ENCODE data around the gene FNDC5.

The FNDC5 gene

GRCh38 chr1:32883338-32884031 lies 12.8 kb upstream of the FNDC5 start:
- DNase-seq: no peak

DNA sequence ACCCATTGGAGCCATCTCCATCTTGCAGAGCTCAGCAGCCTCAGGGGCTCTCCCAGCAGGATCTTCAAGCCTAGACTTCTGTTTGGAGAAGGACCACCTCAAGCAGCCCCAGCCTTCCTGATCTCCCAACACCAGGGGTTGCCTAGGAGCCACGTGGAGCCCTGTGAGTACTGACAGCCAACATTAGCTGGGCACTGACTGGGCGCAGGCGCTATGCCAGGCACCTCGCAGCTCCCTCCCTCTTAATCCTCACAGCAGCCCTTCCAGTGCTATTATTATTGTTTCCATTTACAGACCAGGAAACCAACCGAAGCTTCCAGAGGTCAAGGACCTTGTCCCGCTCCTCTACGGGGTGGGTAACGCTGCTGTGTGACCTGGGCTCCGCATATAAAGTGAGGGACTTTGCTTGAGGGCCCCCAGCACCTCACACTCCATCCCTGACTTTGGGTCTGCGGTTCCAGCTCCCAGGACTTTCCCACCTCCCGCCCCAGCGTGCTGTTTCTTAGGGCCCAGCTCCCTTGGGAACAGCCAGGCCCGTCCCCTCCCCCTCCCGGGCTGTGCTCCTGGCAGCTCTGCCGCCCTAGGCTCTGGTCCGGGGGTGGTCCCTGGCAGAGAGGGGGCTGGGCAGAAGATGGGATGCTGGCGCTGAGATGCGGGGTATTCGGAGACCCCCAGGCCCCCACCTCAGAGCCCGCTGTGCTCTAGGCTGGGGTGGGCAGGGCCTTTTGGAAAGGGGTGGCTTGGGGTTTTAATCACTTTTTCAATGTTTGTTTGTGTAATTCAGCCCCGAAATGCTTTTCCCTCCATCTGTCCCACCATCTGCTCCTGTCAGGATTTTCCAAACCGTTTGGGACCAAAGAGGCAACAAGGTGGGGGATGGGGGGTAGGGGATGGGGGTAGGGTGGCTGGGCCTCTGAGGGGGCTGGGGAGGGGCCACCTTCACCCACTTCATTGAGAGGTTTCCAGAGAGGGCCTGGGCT lies 11.4 kb upstream of the FNDC5 start:
- no peak for DNase-seq

DNA sequence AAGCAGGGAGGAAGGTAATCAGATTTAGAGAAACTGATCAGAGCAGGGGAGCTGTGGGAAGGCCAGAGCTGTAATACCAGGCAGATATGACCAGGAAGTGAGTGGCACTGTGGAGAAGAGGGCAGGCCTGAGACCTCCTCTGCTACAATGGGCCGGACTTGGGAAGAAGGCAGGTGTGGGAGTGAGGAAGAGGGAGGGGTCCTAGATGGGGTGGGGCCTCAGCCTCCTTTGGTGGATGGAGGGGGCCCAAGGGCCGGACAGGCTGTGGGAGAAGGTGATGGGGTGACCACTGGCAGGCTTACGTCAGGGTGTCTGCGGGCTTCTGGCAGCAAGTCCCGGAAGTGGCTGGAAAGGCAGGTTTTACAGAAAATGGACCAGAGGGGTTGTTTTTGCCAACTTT lies 10.6 kb upstream of the FNDC5 start:
- no peak for DNase-seq

DNA sequence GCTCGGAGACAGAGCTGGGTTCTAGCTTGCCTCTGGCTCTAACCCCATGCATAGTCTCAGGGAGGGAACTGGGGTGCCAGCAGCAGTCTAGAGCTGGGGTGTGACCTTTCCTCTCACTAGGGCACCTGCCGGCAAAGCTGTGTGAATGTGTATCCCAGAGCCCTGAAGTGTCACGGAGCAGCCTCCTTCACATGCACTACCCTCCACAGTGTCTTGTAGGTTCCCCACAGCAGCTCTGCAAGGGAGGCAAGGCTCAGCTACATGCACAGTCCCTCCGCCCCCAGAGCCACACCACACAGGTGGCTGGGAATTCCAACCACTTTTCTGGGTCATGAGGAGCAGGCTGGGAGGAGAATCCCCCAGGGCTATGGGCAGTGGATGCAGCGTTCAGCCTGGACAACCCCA lies 7.9 kb upstream of the FNDC5 start:
- DNase-seq: no peak

- no peak for DNase-seq
These were observed 7.5 kb upstream of the FNDC5 start for GRCh38 chr1:32878183-32878582.

- no peak for DNase-seq
These were observed 6.7 kb upstream of the FNDC5 start for GRCh38 chr1:32877211-32878110.

GRCh38 chr1:32876341-32877210 lies 5.9 kb upstream of the FNDC5 start:
- DNase-seq: peak; percentile 79

- no peak for DNase-seq
These were observed 4.4 kb upstream of the FNDC5 start for GRCh38 chr1:32874860-32875752.

GRCh38 chr1:32873484-32873883 lies 2.8 kb upstream of the FNDC5 start:
- DNase-seq: no peak

- no peak for DNase-seq
These were observed 1.4 kb upstream of the FNDC5 start for GRCh38 chr1:32872192-32872460.

DNA sequence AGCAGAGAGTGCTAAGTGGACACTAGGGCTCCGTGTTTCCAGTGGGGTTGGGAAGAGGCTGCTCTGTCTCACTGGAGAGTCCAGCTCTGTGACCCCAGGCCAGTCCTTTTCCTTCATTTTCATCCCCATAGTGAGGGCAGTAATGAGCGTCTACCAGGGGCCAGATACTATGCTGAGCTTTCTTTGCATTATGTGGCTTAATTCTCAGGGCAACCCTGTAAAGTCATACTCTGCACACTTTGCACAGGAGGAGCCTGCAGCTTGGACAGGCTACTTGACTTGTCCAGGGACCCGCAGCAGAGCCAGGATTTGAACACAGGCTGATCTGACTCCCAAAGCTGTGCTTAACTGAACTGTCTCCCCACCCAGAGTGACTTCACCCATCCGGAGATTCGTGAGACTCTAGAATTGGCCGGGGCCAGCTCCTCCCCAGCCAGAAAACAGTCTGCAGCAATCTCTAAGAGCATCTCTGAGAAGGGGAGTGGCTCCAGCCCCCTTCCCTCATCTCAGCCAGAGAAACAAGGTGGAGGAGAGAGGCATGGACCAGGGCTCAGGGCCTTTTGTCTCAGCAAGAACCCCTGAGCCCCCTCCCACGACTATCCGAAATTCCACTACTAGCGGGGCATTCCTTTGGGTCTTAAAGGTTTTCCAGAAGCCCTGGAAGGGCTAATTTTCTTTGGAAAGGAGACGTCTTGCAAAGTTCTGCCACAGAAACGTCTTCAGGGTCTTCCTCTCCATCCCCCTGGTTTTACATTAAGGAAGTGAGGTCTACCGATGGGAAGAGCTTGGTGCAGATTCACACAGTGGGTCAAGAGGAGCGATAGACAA lies 866 bp upstream of the FNDC5 start:
- no peak for DNase-seq

DNA sequence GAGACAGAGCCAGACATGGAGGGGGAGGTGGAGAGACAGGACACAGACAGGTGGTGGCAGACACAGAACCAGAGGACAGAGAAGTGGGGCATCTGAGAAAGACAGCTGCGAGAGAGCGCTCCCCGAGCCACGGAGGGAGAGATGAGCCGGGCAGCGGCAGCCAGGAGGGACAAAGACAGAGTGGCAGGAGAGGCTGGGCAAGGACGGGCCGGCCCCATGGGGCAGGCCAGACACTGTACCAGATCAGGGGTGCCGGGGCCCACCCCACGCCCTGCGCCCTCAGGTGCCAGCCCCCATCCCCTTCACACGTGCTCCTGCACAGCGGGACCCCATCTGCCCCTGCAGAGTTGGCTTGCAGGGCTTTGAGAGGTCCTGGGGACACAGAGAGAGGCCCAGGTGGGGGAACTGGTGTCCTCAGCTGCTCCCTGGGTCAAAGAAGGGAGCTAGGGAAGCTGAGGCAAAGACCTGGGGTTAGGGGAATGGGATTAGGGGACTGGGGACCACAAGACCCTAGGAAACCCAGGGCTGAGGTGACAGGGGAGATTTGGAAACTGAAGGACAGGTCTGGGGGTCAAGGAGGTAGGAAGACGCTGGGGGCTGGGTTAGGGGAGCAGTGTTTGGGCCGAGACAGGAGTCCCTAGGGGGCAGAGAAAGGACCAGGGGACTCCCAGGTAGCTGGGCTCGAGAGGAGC lies 643 bp downstream of the FNDC5 start:
- no peak for DNase-seq

- DNase-seq: no peak
These were observed 1.8 kb downstream of the FNDC5 start for GRCh38 chr1:32868806-32869455.

GRCh38 chr1:32868085-32868484 lies 2.6 kb downstream of the FNDC5 start:
- DNase-seq: no peak

DNA sequence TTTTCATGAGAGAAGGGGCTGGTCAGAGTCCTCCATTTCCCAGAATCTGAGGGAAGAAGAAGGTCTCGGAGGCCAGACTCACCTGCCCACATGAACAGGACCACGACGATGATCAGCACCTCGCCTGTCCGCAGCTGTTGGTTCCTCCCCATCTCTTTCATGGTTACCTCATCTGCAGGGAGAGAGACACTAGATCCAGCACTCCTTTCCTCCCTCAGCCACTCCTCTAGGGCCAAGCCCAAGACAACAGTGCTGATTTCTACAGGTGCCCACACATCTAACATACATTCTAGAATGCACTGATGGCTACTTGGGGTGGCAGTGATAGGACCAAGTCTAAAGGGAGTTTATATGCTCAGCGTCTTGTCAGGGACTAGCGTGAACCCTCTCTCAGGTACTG lies 3.0 kb downstream of the FNDC5 start:
- DNase-seq: no peak

DNA sequence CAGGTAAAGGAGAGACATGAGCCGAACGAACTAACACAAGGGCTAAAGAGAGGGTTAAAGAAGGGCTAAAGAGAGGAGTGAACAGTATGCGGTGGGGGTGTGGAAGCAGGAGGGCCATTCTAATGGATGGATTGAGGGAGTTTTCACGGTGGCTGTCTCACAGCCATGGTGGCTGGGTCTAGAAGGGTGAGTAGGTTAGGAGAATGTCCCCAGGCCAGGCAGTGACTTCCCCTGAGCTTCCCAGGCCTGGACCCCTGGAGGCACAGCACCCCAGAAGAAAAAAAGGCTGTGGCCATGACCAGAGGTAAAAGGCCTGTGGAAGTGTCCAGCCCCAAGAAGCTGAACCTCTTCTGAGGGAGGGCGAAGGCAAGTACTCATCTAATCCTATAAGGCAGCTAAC lies 3.6 kb downstream of the FNDC5 start:
- no peak for DNase-seq

DNA sequence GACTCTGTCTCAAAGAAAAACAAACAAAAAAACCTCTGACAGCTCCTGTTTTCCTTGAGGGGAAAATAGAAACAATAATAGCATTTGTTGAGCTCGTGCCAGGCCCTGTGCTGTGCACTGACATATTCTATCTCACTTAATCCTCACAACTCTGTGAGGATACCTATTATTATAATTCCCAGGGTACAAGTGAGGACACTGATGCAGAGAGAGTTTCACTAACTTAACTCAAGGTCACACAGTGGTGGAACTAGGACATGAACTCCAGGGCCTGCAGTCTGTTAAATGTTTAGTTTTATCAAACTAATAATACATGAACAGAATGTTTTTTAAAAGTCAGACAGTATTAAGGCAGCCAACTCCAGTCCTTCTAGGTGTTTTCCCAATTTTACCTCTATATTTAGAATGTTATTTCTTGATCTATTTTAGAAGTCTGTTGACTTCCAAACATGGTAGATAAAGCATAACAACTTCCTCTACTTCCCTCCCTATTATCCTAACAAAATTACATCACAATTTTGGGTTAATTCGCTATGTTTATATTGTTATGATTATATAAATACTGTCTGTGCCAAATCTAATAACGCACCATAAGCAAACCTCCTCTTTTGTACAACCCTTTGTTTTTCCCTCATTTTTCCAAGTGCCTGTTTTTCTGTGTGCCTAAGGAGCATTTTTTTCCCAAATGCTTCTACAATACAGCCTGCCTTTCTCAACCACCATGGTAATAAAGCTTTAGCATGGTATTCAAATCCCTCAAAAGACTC lies 4.9 kb downstream of the FNDC5 start:
- no peak for DNase-seq

GRCh38 chr1:32864375-32865019 lies 6.2 kb downstream of the FNDC5 start:
- no peak for DNase-seq

Measured in suppressor macrophage treated with lipopolysaccharide for 4 hours (primary cell).